Stromal cell of bone marrow (primary cell): ENCODE results near the gene ENTPD2.

Experiments
- DNase-seq: peaks from one replicate; pipeline ENCODE4 v3.0.0-alpha.2; 2012; ENCODE audit warnings: low read depth

ENTPD2 gene

GRCh38 chr9:137053944-137054931 lies at the start of gene ENTPD2:
ENTPD2 (minus strand) TSS chr9:137054061; CDS start chr9:137053997, 64 bp downstream.
- no peak for DNase-seq

DNA sequence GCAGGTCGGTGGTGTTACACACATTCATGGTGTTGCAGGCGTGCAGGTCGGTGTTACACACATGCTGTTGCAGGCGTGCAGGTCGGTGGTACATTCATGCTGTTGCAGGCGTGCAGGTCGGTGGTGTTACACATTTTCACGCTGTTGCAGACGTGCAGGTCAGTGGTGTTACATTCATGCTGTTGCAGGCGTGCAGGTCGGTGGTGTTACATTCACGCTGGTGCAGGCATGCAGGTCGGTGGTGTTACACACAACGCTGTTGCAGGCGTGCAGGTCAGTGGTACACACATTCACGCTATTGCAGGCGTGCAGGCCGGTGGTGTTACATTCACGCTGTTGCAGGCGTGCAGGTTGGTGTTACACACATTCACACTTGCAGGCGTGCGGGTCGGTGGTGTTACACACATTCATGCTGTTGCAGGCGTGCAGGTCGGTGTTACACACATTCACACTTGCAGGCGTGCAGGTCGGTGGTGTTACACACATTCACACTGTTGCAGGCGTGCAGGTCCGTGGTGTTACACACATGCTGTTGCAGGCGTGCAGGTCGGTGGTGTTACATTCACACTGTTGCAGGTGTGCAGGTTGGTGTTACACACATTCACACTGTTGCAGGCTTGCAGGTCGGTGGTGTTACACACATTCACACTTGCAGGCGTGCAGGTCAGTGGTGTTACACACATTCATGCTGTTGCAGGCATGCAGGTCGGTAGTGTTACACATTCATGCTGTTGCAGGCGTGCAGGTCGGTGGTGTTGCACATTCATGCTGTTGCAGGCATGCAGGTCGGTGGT lies 49.5 kb upstream of the ENTPD2 start:
- DNase-seq = no peak

GRCh38 chr9:137099231-137099630 lies 45.4 kb upstream of the ENTPD2 start:
- no peak for DNase-seq

DNA sequence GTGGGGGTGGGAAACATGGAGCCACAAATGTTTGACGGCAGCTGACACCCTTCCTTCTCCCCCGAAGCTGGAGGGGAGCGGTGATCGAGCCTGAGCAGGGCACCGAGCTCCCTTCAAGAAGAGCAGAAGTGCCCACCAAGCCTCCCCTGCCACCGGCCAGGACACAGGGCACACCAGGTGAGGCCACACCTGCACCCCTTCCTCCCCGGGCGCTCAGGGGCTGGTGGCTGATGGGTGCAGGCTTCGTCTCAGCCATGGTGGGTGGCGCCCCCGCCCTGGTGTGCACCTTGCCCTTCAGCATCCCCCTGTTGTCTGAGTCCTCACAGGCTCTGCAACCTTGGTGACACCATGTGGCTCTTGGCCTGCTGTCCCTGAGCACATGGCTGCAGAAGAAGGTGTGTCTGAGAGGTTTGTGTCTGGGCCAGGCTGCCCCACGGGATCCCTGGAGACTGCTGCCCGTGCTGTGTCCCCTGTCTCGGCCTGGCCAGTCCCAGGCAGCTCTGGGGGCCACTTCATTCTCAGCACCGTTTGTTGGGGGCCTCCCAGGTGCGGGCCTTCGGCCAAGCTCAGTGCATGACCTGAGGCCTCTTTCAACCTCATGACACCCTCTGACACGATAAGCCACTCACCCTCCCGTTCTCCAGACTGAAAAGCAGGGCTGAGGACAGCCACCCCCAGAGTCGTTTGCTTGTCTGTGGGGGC lies 44.1 kb upstream of the ENTPD2 start:
- DNase-seq = no peak

DNA sequence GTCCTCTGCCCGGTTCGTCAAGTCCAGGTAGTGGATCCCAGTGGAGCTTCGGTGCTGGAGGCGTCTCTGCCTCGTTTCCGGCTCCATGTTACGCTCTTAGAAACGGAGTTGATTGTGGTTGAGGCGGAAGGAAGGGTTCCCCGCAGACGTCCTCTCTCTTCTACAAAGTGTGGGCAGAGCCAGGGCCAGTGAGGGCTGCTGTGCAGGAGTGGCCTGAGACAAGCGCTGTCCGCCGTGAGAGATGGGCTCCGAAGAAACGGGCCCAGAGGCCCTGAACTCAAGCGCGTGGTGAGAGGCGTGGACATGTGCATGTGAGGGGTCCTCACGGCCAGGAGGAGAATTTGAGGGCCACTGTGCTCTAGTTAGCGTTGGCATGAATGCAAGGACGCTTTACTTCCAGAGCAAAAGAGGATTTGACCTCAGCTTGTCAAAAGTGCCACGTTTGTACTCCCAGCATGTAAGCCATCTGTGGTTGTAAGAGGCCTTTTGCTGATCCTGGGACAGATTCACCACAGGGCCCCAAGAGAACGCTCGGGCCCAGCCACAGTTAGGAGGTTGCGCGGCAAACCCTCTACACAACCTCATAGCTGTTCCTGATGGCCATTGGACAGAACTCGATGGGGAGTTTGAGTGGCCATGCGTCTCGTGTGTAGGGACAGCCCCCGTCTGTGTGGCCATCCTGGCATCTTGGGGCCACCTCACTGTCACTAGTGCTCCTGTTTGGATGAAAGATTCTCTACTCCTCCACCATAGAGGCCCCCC lies 43.1 kb upstream of the ENTPD2 start:
- DNase-seq = no peak

DNA sequence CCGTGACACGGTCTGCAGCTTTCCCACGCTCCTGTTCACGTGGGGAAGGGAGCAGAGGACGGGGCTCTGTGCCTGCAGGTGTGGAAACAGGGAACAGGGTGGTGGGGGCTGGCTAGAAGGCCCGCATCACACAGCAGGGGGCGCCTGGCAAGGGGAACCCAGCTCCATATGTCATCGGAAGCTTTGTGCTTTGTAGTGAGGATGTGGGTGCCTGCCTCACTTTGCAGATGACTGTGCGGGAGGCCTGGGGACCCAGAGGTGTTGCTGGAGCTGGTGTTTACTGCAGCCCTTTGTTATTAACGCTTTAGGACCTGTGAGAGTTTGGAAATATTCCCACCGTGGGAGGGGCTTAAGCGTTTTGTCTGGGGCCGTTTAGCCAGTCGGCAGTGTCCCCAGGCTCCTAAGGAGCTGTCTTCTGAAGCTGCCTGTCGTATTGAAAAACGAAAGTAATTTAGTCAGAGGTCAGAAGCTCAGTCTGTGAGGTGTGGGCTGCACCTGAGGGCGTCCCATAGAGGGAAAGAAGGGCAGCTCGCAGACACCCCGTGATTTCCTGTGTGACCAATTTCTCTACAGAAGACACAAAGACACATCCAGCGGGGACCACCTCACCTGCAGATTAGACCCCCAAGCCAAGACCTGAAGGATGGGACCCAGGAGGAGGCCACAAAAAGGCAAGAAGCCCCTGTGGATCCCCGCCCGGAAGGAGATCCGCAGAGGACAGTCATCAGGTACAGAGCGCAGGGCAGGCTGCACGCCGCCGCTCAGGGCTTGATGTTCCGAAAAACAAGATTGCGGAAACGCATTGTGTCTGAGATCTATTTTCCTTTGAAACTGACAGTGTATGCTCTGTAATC lies 42.0 kb upstream of the ENTPD2 start:
- no peak for DNase-seq

DNA sequence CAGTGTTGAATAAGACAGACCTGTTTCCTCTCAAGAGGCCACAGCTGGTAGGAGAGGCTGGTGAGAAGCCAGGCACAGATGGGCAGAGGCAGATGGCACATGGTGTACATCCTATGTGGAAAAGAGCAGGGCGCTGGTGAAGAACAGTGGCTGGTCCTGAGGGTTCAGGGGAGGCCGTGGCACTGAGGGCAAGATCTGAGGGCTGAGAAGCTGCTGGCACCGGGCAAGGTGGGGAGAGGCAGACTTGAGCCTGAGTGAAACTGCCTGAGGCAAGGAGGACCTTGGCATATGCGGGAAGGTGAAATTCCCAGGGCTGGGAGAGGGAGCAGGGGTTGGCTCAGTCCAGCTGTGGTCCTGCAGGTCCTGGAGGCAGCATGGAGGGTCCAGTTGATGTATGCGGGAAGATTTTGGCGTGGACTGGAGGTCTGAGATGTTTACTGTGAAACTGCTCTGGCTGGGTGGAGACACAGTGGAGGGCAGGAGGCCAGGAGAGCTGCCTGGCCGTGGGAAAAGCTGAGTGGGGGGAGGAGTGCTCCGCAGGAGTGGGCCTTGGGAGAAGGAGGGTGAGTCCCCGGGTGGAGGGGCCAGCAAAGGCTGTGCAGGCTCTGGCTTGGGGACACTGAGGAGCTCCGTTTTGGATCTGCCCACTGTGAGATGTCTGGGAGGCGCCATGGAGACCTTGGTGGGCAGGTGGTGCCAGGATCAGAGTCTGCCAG lies 35.5 kb upstream of the ENTPD2 start:
- DNase-seq = no peak

DNA sequence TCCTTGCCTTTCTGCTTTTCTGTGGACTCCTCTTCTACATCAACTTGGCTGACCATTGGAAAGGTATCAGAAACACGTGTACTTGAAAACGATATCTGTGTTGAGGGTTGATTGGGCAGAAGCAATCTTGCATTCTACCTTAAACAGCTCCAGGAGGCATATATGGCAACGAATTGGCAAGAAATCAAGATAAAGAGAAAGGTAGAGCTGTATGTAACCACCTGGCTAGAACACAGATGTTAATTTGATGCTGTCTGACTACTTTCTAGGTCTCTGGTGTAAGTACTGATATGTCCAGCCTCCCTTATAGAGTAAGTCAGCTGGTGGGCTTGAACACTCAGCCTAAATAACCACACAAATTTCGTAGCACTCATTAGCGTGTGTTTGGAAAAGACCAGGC lies 34.3 kb upstream of the ENTPD2 start:
- no peak for DNase-seq

GRCh38 chr9:137087409-137087925 lies 33.6 kb upstream of the ENTPD2 start:
- no peak for DNase-seq

- DNase-seq = peak; percentile 92
These were observed 32.9 kb upstream of the ENTPD2 start, which contains the start of gene MAN1B1 for GRCh38 chr9:137086531-137087408. MAN1B1 (plus strand) TSS chr9:137086985; CDS start chr9:137087000, 15 bp downstream.

DNA sequence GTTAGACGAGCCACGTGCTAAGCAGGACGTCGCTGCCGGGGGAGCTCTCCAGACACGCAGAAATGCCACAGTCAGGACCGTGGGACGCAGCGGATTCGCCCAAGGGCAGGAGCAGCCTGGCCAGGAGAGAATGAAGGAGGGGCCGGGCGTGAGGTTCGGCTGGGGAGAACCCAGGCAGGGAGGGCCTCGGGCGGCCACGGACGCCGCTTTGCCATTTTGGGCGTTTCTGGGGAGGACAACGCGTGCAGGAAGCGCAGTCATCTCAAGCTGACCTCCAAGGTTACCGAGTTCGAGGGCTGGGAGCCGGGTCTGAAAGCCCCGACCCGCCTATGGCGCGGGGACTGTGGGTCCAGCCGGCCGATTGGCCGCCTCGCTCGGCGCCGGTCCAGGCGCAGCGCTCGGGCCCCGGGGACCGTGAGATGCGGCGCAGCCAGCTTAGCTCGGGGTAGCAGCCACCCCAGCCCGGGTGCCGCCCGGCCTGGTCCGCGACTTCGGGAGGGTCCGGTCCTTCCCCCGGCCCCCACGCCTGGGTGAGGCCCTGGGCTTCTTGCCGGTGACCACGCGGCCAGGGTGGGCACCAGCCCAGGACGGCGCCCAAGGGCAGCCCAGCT lies 32.2 kb upstream of the ENTPD2 start:
- peak; percentile 21 for DNase-seq

- DNase-seq = no peak
These were observed 30.7 kb upstream of the ENTPD2 start for GRCh38 chr9:137084526-137084925.

GRCh38 chr9:137083394-137084004 lies 29.6 kb upstream of the ENTPD2 start:
- peak; percentile 96 for DNase-seq

GRCh38 chr9:137082925-137083290 lies 29.0 kb upstream of the ENTPD2 start:
- DNase-seq = no peak

GRCh38 chr9:137082222-137082924 lies 28.5 kb upstream of the ENTPD2 start:
- DNase-seq = no peak

DNA sequence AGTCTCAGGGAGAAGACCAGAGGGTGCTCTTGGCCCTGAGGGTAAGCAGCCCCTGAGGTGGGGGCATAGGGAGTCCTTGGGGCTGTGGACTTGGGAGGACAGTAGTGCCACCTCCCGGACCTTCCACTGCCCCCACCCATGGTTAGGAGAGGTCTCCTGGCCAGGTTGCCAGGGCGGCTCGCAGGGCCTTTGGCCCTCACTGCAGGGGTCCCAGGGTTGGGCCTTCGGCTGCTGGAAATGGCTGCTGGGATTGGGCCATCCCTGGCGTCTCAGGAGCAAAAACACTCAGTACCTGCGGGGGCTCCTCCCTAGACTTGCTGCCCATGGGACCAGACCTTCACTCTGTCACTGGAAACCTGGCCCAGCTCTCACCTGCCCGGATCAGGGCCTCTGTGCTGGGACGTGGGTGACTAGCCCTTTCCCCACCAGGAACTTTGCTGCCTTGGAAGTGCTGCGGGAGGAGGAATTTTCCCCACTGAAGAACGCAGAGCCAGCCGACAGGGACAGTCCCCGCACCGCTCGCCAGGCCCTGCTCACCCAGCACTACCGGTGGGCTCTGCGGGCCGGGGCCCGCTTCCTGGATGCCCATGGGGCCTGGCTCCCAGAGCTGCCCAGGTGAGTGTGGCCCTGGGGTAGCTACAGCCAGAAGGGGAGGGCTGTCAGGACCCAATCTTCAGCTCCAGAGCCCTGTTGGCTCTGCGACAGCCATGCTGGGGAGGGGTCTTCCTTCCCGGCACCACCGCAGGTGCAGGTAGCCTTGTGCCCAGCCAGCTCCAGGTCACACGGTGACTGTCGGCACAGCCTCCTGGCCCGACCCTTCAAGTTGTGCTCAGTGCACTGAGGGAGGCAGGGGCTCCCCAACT lies 26.6 kb upstream of the ENTPD2 start:
- DNase-seq = no peak
